ENCODE results near the gene PRKCD. TPM values are rescaled to one million over a fixed set of nuclear protein-coding genes. Genes with fewer than 3 reads are reported as not detected.

The PRKCD gene
- total RNA-seq, 2 donors from 2014 or later: 20.4 to 21.8 TPM

- Mint-ChIP-seq H3K4me3 (no peak overlapping the region), H3K36me3 (ENCODE audit: low read depth) (no peaks in the 10 kb centered on the region), H3K27ac (no peak overlapping the region), H3K27me3 (no peaks in the 10 kb centered on the region), H3K4me1 (no peaks in the 10 kb centered on the region), H3K9me3 (no peaks in the 10 kb centered on the region)
- peak; percentile 90 for ATAC-seq (replicated peaks)
Measured at GRCh38 chr3:53211706-53212702, 51.0 kb downstream of the PRKCD start.

- H3K4me3 Mint-ChIP-seq: no peak overlapping the region
- peaks cover 3% of the 10 kb centered on the region for H3K4me1 Mint-ChIP-seq
- no peaks in the 10 kb centered on the region for H3K27me3 Mint-ChIP-seq
- H3K9me3 Mint-ChIP-seq: no peaks in the 10 kb centered on the region
- ATAC-seq (replicated peaks): no peak
- H3K27ac Mint-ChIP-seq: no peak overlapping the region
- no peaks in the 10 kb centered on the region for H3K36me3 Mint-ChIP-seq (ENCODE audit: low read depth)
Measured at GRCh38 chr3:53213276-53213675, 52.3 kb downstream of the PRKCD start.

GRCh38 chr3:53215816-53216215 lies 54.8 kb downstream of the PRKCD start:
- H3K4me1 Mint-ChIP-seq: peaks cover 4% of the 10 kb centered on the region
- H3K36me3 Mint-ChIP-seq (ENCODE audit: low read depth): no peaks in the 10 kb centered on the region
- no peaks in the 10 kb centered on the region for H3K27me3 Mint-ChIP-seq
- no peak for ATAC-seq (replicated peaks)
- no peak overlapping the region for H3K4me3 Mint-ChIP-seq
- no peak overlapping the region for H3K27ac Mint-ChIP-seq
- no peaks in the 10 kb centered on the region for H3K9me3 Mint-ChIP-seq

GRCh38 chr3:53216723-53217122 lies 55.7 kb downstream of the PRKCD start:
- no peak for ATAC-seq (replicated peaks)
- H3K4me3 Mint-ChIP-seq: no peak overlapping the region
- peaks cover 4% of the 10 kb centered on the region for H3K4me1 Mint-ChIP-seq
- no peaks in the 10 kb centered on the region for H3K27me3 Mint-ChIP-seq
- H3K27ac Mint-ChIP-seq: no peak overlapping the region
- H3K36me3 Mint-ChIP-seq (ENCODE audit: low read depth): no peaks in the 10 kb centered on the region
- H3K9me3 Mint-ChIP-seq: no peaks in the 10 kb centered on the region

GRCh38 chr3:53217175-53217574 lies 56.2 kb downstream of the PRKCD start:
- Mint-ChIP-seq H3K36me3 (ENCODE audit: low read depth) (no peaks in the 10 kb centered on the region), H3K27me3 (no peaks in the 10 kb centered on the region), H3K4me1 (peaks cover 4% of the 10 kb centered on the region), H3K27ac (no peak overlapping the region), H3K4me3 (no peak overlapping the region), H3K9me3 (no peaks in the 10 kb centered on the region)
- no peak for ATAC-seq (replicated peaks)

- Mint-ChIP-seq H3K36me3 (ENCODE audit: low read depth) (no peaks in the 10 kb centered on the region), H3K27me3 (no peaks in the 10 kb centered on the region), H3K9me3 (no peaks in the 10 kb centered on the region), H3K4me1 (peaks cover 4% of the 10 kb centered on the region), H3K27ac (no peak overlapping the region), H3K4me3 (no peak overlapping the region)
- no peak for ATAC-seq (replicated peaks)
Measured at GRCh38 chr3:53218131-53218530, 57.1 kb downstream of the PRKCD start.

GRCh38 chr3:53219895-53220483 lies 59.0 kb downstream of the PRKCD start:
- H3K9me3 Mint-ChIP-seq: no peaks in the 10 kb centered on the region
- H3K36me3 Mint-ChIP-seq (ENCODE audit: low read depth): peaks cover 8% of the 10 kb centered on the region
- H3K4me3 Mint-ChIP-seq: no peak overlapping the region
- peak overlapping the region; percentile 46 for H3K27ac Mint-ChIP-seq
- H3K4me1 Mint-ChIP-seq: peaks cover 4% of the 10 kb centered on the region
- peak; percentile 94 for ATAC-seq (replicated peaks)
- H3K27me3 Mint-ChIP-seq: no peaks in the 10 kb centered on the region

GRCh38 chr3:53221345-53221744 lies 60.3 kb downstream of the PRKCD start:
- no peak for ATAC-seq (replicated peaks)
- Mint-ChIP-seq H3K27me3 (no peaks in the 10 kb centered on the region), H3K36me3 (ENCODE audit: low read depth) (peaks cover 22% of the 10 kb centered on the region), H3K4me1 (peaks cover 4% of the 10 kb centered on the region), H3K4me3 (no peak overlapping the region), H3K27ac (no peak overlapping the region), H3K9me3 (no peaks in the 10 kb centered on the region)

GRCh38 chr3:53221827-53222182 lies 60.8 kb downstream of the PRKCD start:
- H3K4me3 Mint-ChIP-seq: no peak overlapping the region
- H3K4me1 Mint-ChIP-seq: peaks cover 4% of the 10 kb centered on the region
- H3K27ac Mint-ChIP-seq: no peak overlapping the region
- peaks cover 27% of the 10 kb centered on the region for H3K36me3 Mint-ChIP-seq (ENCODE audit: low read depth)
- no peak for ATAC-seq (replicated peaks)
- no peaks in the 10 kb centered on the region for H3K27me3 Mint-ChIP-seq
- no peaks in the 10 kb centered on the region for H3K9me3 Mint-ChIP-seq

GRCh38 chr3:53222183-53222901 lies 61.3 kb downstream of the PRKCD start:
- peaks cover 4% of the 10 kb centered on the region for H3K4me1 Mint-ChIP-seq
- H3K27me3 Mint-ChIP-seq: no peaks in the 10 kb centered on the region
- H3K27ac Mint-ChIP-seq: no peak overlapping the region
- no peak overlapping the region for H3K4me3 Mint-ChIP-seq
- no peaks in the 10 kb centered on the region for H3K9me3 Mint-ChIP-seq
- peaks cover 32% of the 10 kb centered on the region for H3K36me3 Mint-ChIP-seq (ENCODE audit: low read depth)
- no peak for ATAC-seq (replicated peaks)

- Mint-ChIP-seq H3K27me3 (no peaks in the 10 kb centered on the region), H3K27ac (no peak overlapping the region), H3K9me3 (no peaks in the 10 kb centered on the region), H3K4me3 (no peak overlapping the region), H3K4me1 (peaks cover 4% of the 10 kb centered on the region), H3K36me3 (ENCODE audit: low read depth) (peaks cover 39% of the 10 kb centered on the region)
- ATAC-seq (replicated peaks): no peak
Measured at GRCh38 chr3:53223025-53223424, 62.0 kb downstream of the PRKCD start.

GRCh38 chr3:53223541-53223966 lies 62.5 kb downstream of the PRKCD start:
- no peak for ATAC-seq (replicated peaks)
- Mint-ChIP-seq H3K9me3 (no peaks in the 10 kb centered on the region), H3K4me3 (no peak overlapping the region), H3K27ac (no peak overlapping the region), H3K27me3 (no peaks in the 10 kb centered on the region), H3K36me3 (ENCODE audit: low read depth) (peaks cover 44% of the 10 kb centered on the region), H3K4me1 (no peaks in the 10 kb centered on the region)

GRCh38 chr3:53224026-53224425 lies 63.0 kb downstream of the PRKCD start:
- Mint-ChIP-seq H3K4me1 (no peaks in the 10 kb centered on the region), H3K36me3 (ENCODE audit: low read depth) (peaks cover 49% of the 10 kb centered on the region), H3K27me3 (no peaks in the 10 kb centered on the region), H3K9me3 (no peaks in the 10 kb centered on the region), H3K27ac (peak overlapping the region; percentile 31), H3K4me3 (no peak overlapping the region)
- ATAC-seq (replicated peaks): no peak

- Mint-ChIP-seq H3K9me3 (no peaks in the 10 kb centered on the region), H3K27me3 (no peaks in the 10 kb centered on the region), H3K4me1 (no peaks in the 10 kb centered on the region), H3K4me3 (no peak overlapping the region), H3K27ac (no peak overlapping the region), H3K36me3 (ENCODE audit: low read depth) (peaks cover 54% of the 10 kb centered on the region)
- ATAC-seq (replicated peaks): no peak
Measured at GRCh38 chr3:53224536-53224935, 63.5 kb downstream of the PRKCD start.
